Natural killer cell (primary cell): ENCODE measurements around the gene SIGLEC1. TPM values are rescaled to one million over a fixed set of nuclear protein-coding genes. Genes with fewer than 3 reads are reported as not detected.

Source experiments
- ATAC-seq, 3 donors: fragments of 150-1000 bp in 2 of 3; fragments of 200-7000 bp in 1 of 3; cut with Tn5 transposase; 1 replicate in 1 of 3; 2 replicates in 2 of 3; pipeline ENCODE4 v1.10.0; 2021; ENCODE audit warnings: mild to moderate bottlenecking in 2 of 3, moderate library complexity in 2 of 3
- DNase-seq, 2 donors: peaks; one replicate each; pipeline versions ENCODE4 v3.0.0 to v3.0.0-alpha.2; 2013 to 2021; ENCODE audit warnings: mixed read lengths in 1 of 2
- H3K27ac ChIP-seq: one replicate; pipeline ENCODE4 v1.5.1; 2013; ENCODE audit warnings: mild to moderate bottlenecking, low read length
- H3K27me3 ChIP-seq: one replicate; pipeline ENCODE4 v1.6.1; 2013; ENCODE audit warnings: low read length; ENCODE audit not compliant: control insufficient read depth, insufficient read depth
- H3K36me3 ChIP-seq: one replicate; pipeline ENCODE4 v1.6.1; 2013; ENCODE audit warnings: low read length; ENCODE audit not compliant: control insufficient read depth, insufficient read depth
- H3K4me1 ChIP-seq: one replicate; pipeline ENCODE4 v1.6.1; 2013; ENCODE audit warnings: low read length; ENCODE audit not compliant: control insufficient read depth, insufficient read depth
- H3K4me3 ChIP-seq: one replicate; pipeline ENCODE4 v1.5.1; 2013; ENCODE audit warnings: low read length
- H3K9me3 ChIP-seq: one replicate; pipeline ENCODE4 v1.6.1; 2013; ENCODE audit warnings: low read length; ENCODE audit not compliant: control insufficient read depth, insufficient read depth
- H3K27ac Mint-ChIP-seq, 2 donors: one replicate each; pipeline ENCODE4 v1.8.0; 2022; ENCODE audit warnings: mild to moderate bottlenecking in 2 of 2, mixed read lengths in 2 of 2, moderate library complexity in 1 of 2
- H3K27me3 Mint-ChIP-seq, 2 donors: one replicate each; pipeline ENCODE4 v1.8.0; 2022; ENCODE audit warnings: low read depth in 2 of 2, mixed read lengths in 2 of 2
- H3K36me3 Mint-ChIP-seq: one replicate; pipeline ENCODE4 v1.8.0; 2022; ENCODE audit warnings: mixed read lengths
- H3K4me1 Mint-ChIP-seq, 2 donors: one replicate each; pipeline ENCODE4 v1.8.0; 2022; ENCODE audit warnings: mixed read lengths in 2 of 2
- H3K4me3 Mint-ChIP-seq: one replicate; pipeline ENCODE4 v1.8.0; 2022; ENCODE audit warnings: mild to moderate bottlenecking, moderate library complexity, mixed read lengths
- H3K9me3 Mint-ChIP-seq, 2 donors: one replicate each; pipeline ENCODE4 v1.8.0; 2022; ENCODE audit warnings: mixed read lengths in 2 of 2
- CTCF ChIP-seq: fragments of 200-600 bp; IDR thresholded peaks from one replicate; pipeline ENCODE4 v1.8.0; 2022; ENCODE audit warnings: antibody characterized with exemption
- WGBS: methylation state at CpG from one replicate; pipeline ENCODE4 v1.1.7; 2013; ENCODE audit warnings: missing lambda C conversion rate; ENCODE audit not compliant: insufficient coverage; 5-methylcytosine and 5-hydroxymethylcytosine counted together
- intact Hi-C: fragments of 100-400 bp; cut with micrococcal nuclease; formaldehyde crosslinking; loops from one replicate; pipeline ENCODE4 v1.14.2; 2022
- total RNA-seq, 4 donors: library from RNA; stranded (reverse); fragments of 120-200 nt in 1 of 4; gene quantifications; one replicate each; pipeline versions ENCODE4 v1.2.3 to v1.2.4, GENCODE V29; 2013 to 2022

SIGLEC1 gene
- total RNA-seq, 3 donors from 2014 or later (not counting 1 experiment from before 2014, with no cell fraction given), result 0.09 to 0.36 (median 0.30) TPM

- no peak for DNase-seq
- H3K4me3 ChIP-seq, result no peak overlapping the region
- WGBS, result 85% methylated on average over 1 of the region's 1 CpG
- H3K4me1 Mint-ChIP-seq, result peaks cover 4 to 17% of the 10 kb centered on the region in 2 donors
- H3K27ac ChIP-seq, result no peak overlapping the region
- intact Hi-C loops, result no loop called here
- H3K9me3 ChIP-seq, result no peaks in the 10 kb centered on the region
- no peaks in the 10 kb centered on the region for H3K27me3 Mint-ChIP-seq
- no peaks in the 10 kb centered on the region for H3K36me3 Mint-ChIP-seq
- H3K9me3 Mint-ChIP-seq, result no peaks in the 10 kb centered on the region
- H3K36me3 ChIP-seq, result no peaks in the 10 kb centered on the region
- H3K4me1 ChIP-seq, result peaks cover 11% of the 10 kb centered on the region
- no peak overlapping the region for H3K27ac Mint-ChIP-seq
- TF ChIP-seq CTCF, result no peak
- no peak overlapping the region for H3K4me3 Mint-ChIP-seq
- H3K27me3 ChIP-seq, result no peaks in the 10 kb centered on the region
- no peak for ATAC-seq
These were observed 31.6 kb upstream of the SIGLEC1 start for GRCh38 chr20:3744037-3744436.

GRCh38 chr20:3743251-3743650, 30.9 kb upstream of the SIGLEC1 start:
- no peaks in the 10 kb centered on the region for H3K27me3 Mint-ChIP-seq
- Histone ChIP-seq H3K9me3 (no peaks in the 10 kb centered on the region), H3K27me3 (no peaks in the 10 kb centered on the region), H3K27ac (no peak overlapping the region), H3K4me1 (peaks cover 11% of the 10 kb centered on the region), H3K4me3 (no peak overlapping the region), H3K36me3 (no peaks in the 10 kb centered on the region)
- H3K36me3 Mint-ChIP-seq, result no peaks in the 10 kb centered on the region
- H3K4me1 Mint-ChIP-seq, result peaks cover 4 to 17% of the 10 kb centered on the region in 2 donors
- no peak overlapping the region for H3K27ac Mint-ChIP-seq
- no peaks in the 10 kb centered on the region for H3K9me3 Mint-ChIP-seq
- H3K4me3 Mint-ChIP-seq, result no peak overlapping the region
- TF ChIP-seq CTCF, result no peak
- DNase-seq (no peak), ATAC-seq (no peak)
- intact Hi-C loops, result no loop called here
- 100% methylated on average over 1 of the region's 2 CpGs for WGBS

GRCh38 chr20:3741836-3742458, 29.5 kb upstream of the SIGLEC1 start:
- TF ChIP-seq CTCF, result no peak
- no peaks in the 10 kb centered on the region for H3K36me3 Mint-ChIP-seq
- DNase-seq (no peak), ATAC-seq (no peak)
- no peak overlapping the region for H3K27ac Mint-ChIP-seq
- H3K9me3 Mint-ChIP-seq, result no peaks in the 10 kb centered on the region
- no peak overlapping the region for H3K4me3 ChIP-seq
- no peaks in the 10 kb centered on the region for H3K27me3 ChIP-seq
- H3K4me1 ChIP-seq, result peaks cover 11% of the 10 kb centered on the region
- intact Hi-C loops, result no loop called here
- H3K36me3 ChIP-seq, result no peaks in the 10 kb centered on the region
- H3K27ac ChIP-seq, result no peak overlapping the region
- H3K4me3 Mint-ChIP-seq, result no peak overlapping the region
- peaks cover 4 to 17% of the 10 kb centered on the region in 2 donors for H3K4me1 Mint-ChIP-seq
- no peaks in the 10 kb centered on the region for H3K9me3 ChIP-seq
- H3K27me3 Mint-ChIP-seq, result no peaks in the 10 kb centered on the region
- 83% methylated on average over 7 of the region's 7 CpGs for WGBS
